Measurements from ENCODE around the gene ADAM12. TPM values are rescaled to one million over a fixed set of nuclear protein-coding genes. Genes with fewer than 3 reads are reported as not detected.

ADAM12 gene
- total RNA-seq, 1 experiment from 2014 or later: not detected

- no peak for DNase-seq
- H3K9me3 Mint-ChIP-seq (ENCODE audit: low read depth, unreplicated experiment): no peaks in the 10 kb centered on the region
- TF ChIP-seq CTCF (IDR thresholded peaks at IDR 0.05; ENCODE audit: unreplicated experiment): no peak
- CTCF ChIA-PET: no interaction called here
- no peak overlapping the region for H3K27ac Mint-ChIP-seq (ENCODE audit: unreplicated experiment)
- no peaks in the 10 kb centered on the region for H3K36me3 Mint-ChIP-seq (ENCODE audit: insufficient read depth, unreplicated experiment)
- intact Hi-C loops (cut with micrococcal nuclease; ENCODE audit: unreplicated experiment): loop anchor here (2.0 kb wide), 1 partner anchor 319 kb away; no protein-coding TSS in a partner anchor
- peaks cover 25% of the 10 kb centered on the region for H3K27me3 Mint-ChIP-seq (ENCODE audit: unreplicated experiment)
- no TSS peak for BruUV-seq (replicated peaks)
- H3K4me1 Mint-ChIP-seq (ENCODE audit: low read depth, unreplicated experiment): no peaks in the 10 kb centered on the region
- H3K4me3 Mint-ChIP-seq (ENCODE audit: low read depth, unreplicated experiment): no peak overlapping the region
Observed at GRCh38 chr10:126301701-126302475, 86.4 kb downstream of the ADAM12 start.

- Mint-ChIP-seq H3K4me1 (ENCODE audit: low read depth, unreplicated experiment) (no peaks in the 10 kb centered on the region), H3K27ac (ENCODE audit: unreplicated experiment) (no peak overlapping the region), H3K36me3 (ENCODE audit: insufficient read depth, unreplicated experiment) (no peaks in the 10 kb centered on the region), H3K4me3 (ENCODE audit: low read depth, unreplicated experiment) (no peak overlapping the region), H3K9me3 (ENCODE audit: low read depth, unreplicated experiment) (no peaks in the 10 kb centered on the region), H3K27me3 (ENCODE audit: unreplicated experiment) (peaks cover 66% of the 10 kb centered on the region)
- intact Hi-C loops (cut with micrococcal nuclease; ENCODE audit: unreplicated experiment): no loop called here
- CTCF ChIA-PET: no interaction called here
- DNase-seq: no peak
- no peak for TF ChIP-seq CTCF (IDR thresholded peaks at IDR 0.05; ENCODE audit: unreplicated experiment)
- no TSS peak for BruUV-seq (replicated peaks)
Observed at GRCh38 chr10:126294451-126294850, 93.8 kb downstream of the ADAM12 start.

- TF ChIP-seq CTCF (IDR thresholded peaks at IDR 0.05; ENCODE audit: unreplicated experiment): no peak
- no peak for DNase-seq
- Mint-ChIP-seq H3K4me1 (ENCODE audit: low read depth, unreplicated experiment) (no peaks in the 10 kb centered on the region), H3K27ac (ENCODE audit: unreplicated experiment) (no peak overlapping the region), H3K36me3 (ENCODE audit: insufficient read depth, unreplicated experiment) (no peaks in the 10 kb centered on the region), H3K4me3 (ENCODE audit: low read depth, unreplicated experiment) (no peak overlapping the region), H3K9me3 (ENCODE audit: low read depth, unreplicated experiment) (no peaks in the 10 kb centered on the region), H3K27me3 (ENCODE audit: unreplicated experiment) (peaks cover 60% of the 10 kb centered on the region)
- CTCF ChIA-PET: no interaction called here
- BruUV-seq (replicated peaks): no TSS peak
- intact Hi-C loops (cut with micrococcal nuclease; ENCODE audit: unreplicated experiment): no loop called here
Observed at GRCh38 chr10:126290232-126290631, 98.0 kb downstream of the ADAM12 start.

GRCh38 chr10:126288547-126289493, 99.5 kb downstream of the ADAM12 start:
- Mint-ChIP-seq H3K36me3 (ENCODE audit: insufficient read depth, unreplicated experiment) (no peaks in the 10 kb centered on the region), H3K27me3 (ENCODE audit: unreplicated experiment) (peaks cover 64% of the 10 kb centered on the region), H3K4me3 (ENCODE audit: low read depth, unreplicated experiment) (no peak overlapping the region), H3K4me1 (ENCODE audit: low read depth, unreplicated experiment) (no peaks in the 10 kb centered on the region), H3K27ac (ENCODE audit: unreplicated experiment) (no peak overlapping the region), H3K9me3 (ENCODE audit: low read depth, unreplicated experiment) (no peaks in the 10 kb centered on the region)
- TF ChIP-seq CTCF (IDR thresholded peaks at IDR 0.05; ENCODE audit: unreplicated experiment): no peak
- no TSS peak for BruUV-seq (replicated peaks)
- intact Hi-C loops (cut with micrococcal nuclease; ENCODE audit: unreplicated experiment): no loop called here
- DNase-seq: no peak
- CTCF ChIA-PET: no interaction called here

All from Calu3 (cell line).